GM23248 (cell line): ENCODE measurements around the gene ZBTB7C.

Experiments used
- EZH2 ChIP-seq: fragments of 200-600 bp; sonication (generic); IDR thresholded peaks from 2 replicates; pipeline ENCODE4 v1.6.1; 2018; ENCODE audit warnings: antibody characterized with exemption, mild to moderate bottlenecking; ENCODE audit not compliant: insufficient read depth, poor library complexity, severe bottlenecking
- EZH2phosphoT487 ChIP-seq: fragments of 200-600 bp; sonication (generic); IDR thresholded peaks from 2 replicates; pipeline ENCODE4 v1.6.1; 2018; ENCODE audit warnings: antibody characterized with exemption, moderate library complexity, mild to moderate bottlenecking, low read depth; ENCODE audit not compliant: insufficient read depth

DNA sequence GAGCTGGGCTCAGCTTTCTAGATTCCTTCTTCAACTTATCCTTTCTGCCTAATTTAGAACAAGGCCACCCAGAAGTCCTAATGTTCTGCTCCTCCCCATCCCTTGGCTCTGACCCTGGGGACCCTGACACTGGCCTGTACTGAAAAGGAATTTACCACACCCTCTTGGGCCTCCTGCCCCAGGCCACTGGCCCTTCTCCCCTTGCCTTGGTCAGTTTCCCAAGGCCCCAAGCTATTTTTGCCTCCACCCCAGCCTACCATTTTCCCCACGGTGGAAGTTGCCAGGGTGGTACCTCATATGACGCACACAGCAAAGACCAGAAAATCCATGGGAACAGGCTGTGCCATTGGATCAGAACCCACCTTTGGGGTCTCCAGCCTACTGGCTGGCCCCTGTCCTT is 72.1 kb downstream of the ZBTB7C start:
- TF ChIP-seq EZH2, result no peak
- no peak for TF ChIP-seq EZH2phosphoT487
